HEK293 (cell line): Measurements from ENCODE around the gene KCNQ1.

ENCODE experiments used
- CTCF ChIA-PET: fragments of 350-600 bp; formaldehyde crosslinking; extraction: SDS; loops from one replicate; lab custom pipeline; 2021; ENCODE audit warnings: antibody characterized with exemption; lab: Yijun Ruan, JAX
- POLR2A ChIA-PET: fragments of 300-600 bp; formaldehyde crosslinking; extraction: SDS; loops from one replicate; lab custom pipeline; 2020; ENCODE audit warnings: antibody characterized with exemption, inconsistent platforms; lab: Yijun Ruan, JAX
- H3K27ac ChIP-seq: fragments of 200-500 bp; sonication (Bioruptor generic); 2 replicates; pipeline ENCODE4 v1.5.1; 2014; ENCODE audit warnings: low read depth, low read length, control low read depth, inconsistent platforms; ENCODE audit errors: extremely low read depth
- H3K36me3 ChIP-seq, 2 experiments: fragments of 200-500 bp in 1 of 2; sonication (Bioruptor generic) in 1 of 2; 1 replicate in 1 of 2; 2 replicates in 1 of 2; pipeline ENCODE4 v1.5.1; 2014 to 2017; ENCODE audit warnings: inconsistent platforms in 2 of 2, low read length in 2 of 2; ENCODE audit not compliant: control insufficient read depth in 2 of 2, insufficient read depth in 1 of 2
- H3K4me1 ChIP-seq: fragments of 200-500 bp; sonication (Bioruptor generic); 2 replicates; pipeline ENCODE4 v1.5.1; 2014; ENCODE audit warnings: mild to moderate bottlenecking, low read length, inconsistent platforms; ENCODE audit not compliant: control insufficient read depth, insufficient read depth
- H3K4me3 ChIP-seq: 2 replicates; pipeline ENCODE4 v1.5.1; 2011; ENCODE audit warnings: low read depth, mild to moderate bottlenecking, control low read depth, low read length, moderate library complexity
- H3K9me3 ChIP-seq: fragments of 200-500 bp; sonication (Bioruptor generic); 2 replicates; pipeline ENCODE4 v1.5.1; 2014; ENCODE audit warnings: low read depth, low read length, inconsistent platforms; ENCODE audit not compliant: control insufficient read depth, insufficient read depth
- MZF1 ChIP-seq: fragments of 450-650 bp; formaldehyde crosslinking; IDR thresholded peaks from 2 replicates; pipeline ENCODE4 v1.5.1; 2017; ENCODE audit warnings: missing biosample characterization, missing genetic modification characterization, borderline replicate concordance
- OSR2 ChIP-seq: fragments of 450-650 bp; formaldehyde crosslinking; IDR thresholded peaks from 2 replicates; pipeline ENCODE4 v1.5.1; 2016; ENCODE audit warnings: missing biosample characterization, missing genetic modification characterization
- OVOL3 ChIP-seq: fragments of 450-650 bp; formaldehyde crosslinking; IDR thresholded peaks from 2 replicates; pipeline ENCODE4 v1.5.1; 2016; ENCODE audit warnings: missing biosample characterization, missing genetic modification characterization
- SETDB1 ChIP-seq: IDR thresholded peaks from one replicate; pipeline ENCODE4 v1.6.1; 2017; ENCODE audit warnings: mild to moderate bottlenecking, low read length, moderate library complexity, mixed read lengths; ENCODE audit not compliant: insufficient read length
- TRIM28 ChIP-seq: IDR thresholded peaks from 2 replicates; pipeline ENCODE4 v1.6.1; 2011; ENCODE audit warnings: low read length, control low read depth, borderline replicate concordance
- ZEB2 ChIP-seq: fragments of 450-650 bp; formaldehyde crosslinking; IDR thresholded peaks from 2 replicates; pipeline ENCODE4 v1.5.1; 2016; ENCODE audit warnings: missing biosample characterization, missing genetic modification characterization
- ZNF132 ChIP-seq: fragments of 450-650 bp; formaldehyde crosslinking; IDR thresholded peaks from 2 replicates; pipeline ENCODE4 v1.5.1; 2017; ENCODE audit warnings: missing biosample characterization, missing genetic modification characterization, borderline replicate concordance
- ZNF140 ChIP-seq: fragments of 450-650 bp; formaldehyde crosslinking; IDR thresholded peaks from 2 replicates; pipeline ENCODE4 v1.5.1; 2016; ENCODE audit warnings: missing biosample characterization, missing genetic modification characterization
- ZNF169 ChIP-seq: fragments of 450-650 bp; formaldehyde crosslinking; IDR thresholded peaks from 2 replicates; pipeline ENCODE4 v1.5.1; 2016; ENCODE audit warnings: missing biosample characterization, missing genetic modification characterization
- ZNF426 ChIP-seq: fragments of 450-650 bp; formaldehyde crosslinking; IDR thresholded peaks from 2 replicates; pipeline ENCODE4 v1.5.1; 2017; ENCODE audit warnings: missing biosample characterization, missing genetic modification characterization, mild to moderate bottlenecking, inconsistent platforms, moderate library complexity
- ZNF449 ChIP-seq: fragments of 450-650 bp; formaldehyde crosslinking; IDR thresholded peaks from 2 replicates; pipeline ENCODE4 v1.5.1; 2017; ENCODE audit warnings: missing biosample characterization, mild to moderate bottlenecking, missing genetic modification characterization, moderate library complexity
- ZNF623 ChIP-seq: fragments of 450-650 bp; formaldehyde crosslinking; IDR thresholded peaks from 2 replicates; pipeline ENCODE4 v1.5.1; 2016; ENCODE audit warnings: missing biosample characterization, missing genetic modification characterization
- ZNF707 ChIP-seq: fragments of 450-650 bp; formaldehyde crosslinking; IDR thresholded peaks from 2 replicates; pipeline ENCODE4 v1.5.1; 2016; ENCODE audit warnings: missing biosample characterization, missing genetic modification characterization
- TF ChIP-seq, protein P1 (sequence below): fragments of 450-650 bp; formaldehyde crosslinking; IDR thresholded peaks from 2 replicates; pipeline ENCODE4 v1.5.1; 2016; ENCODE audit warnings: missing biosample characterization, missing genetic modification characterization
- TF ChIP-seq, protein P2 (sequence below): fragments of 450-650 bp; formaldehyde crosslinking; IDR thresholded peaks from 2 replicates; pipeline ENCODE4 v1.5.1; 2016; ENCODE audit warnings: missing biosample characterization, missing genetic modification characterization

The KCNQ1 gene

DNA sequence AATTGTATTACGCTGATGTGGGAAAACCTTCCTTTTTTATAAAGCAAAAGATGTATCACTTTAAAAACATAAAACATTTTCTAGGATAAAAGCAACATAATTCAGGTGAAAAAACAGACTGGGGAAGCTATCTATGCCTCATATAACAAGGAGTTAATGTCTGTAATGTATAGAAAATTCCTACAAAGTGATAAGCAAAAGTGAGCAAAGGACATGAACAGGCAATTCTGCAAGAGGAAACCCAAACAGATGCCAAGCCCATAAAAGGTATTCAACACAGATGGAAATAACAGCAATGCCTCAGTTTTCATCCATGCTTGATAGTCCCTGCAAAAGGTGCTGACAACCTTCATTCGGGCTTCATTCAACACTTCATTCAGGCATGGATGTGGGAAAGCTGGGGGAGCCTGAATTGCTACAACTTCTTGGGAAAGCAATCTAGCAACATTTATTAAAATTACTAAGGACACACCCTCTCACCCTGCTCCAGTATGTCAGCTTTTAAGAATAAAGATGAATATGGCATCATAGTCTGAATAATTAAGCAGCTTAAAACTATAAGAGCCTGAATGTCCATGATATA lies 215.6 kb downstream of the KCNQ1 start:
- no peak overlapping the region for H3K4me3 ChIP-seq
- CTCF ChIA-PET: no interaction called here
- TF ChIP-seq SETDB1: peak; percentile 97
- peak; percentile 24; the same call in 1 of the 2 replicates for TF ChIP-seq TRIM28
- no peak for TF ChIP-seq ZNF449
- peak; percentile 77 for TF ChIP-seq ZNF140 (tag by site-specific recombination)
- TF ChIP-seq, all 188 proteins: peak for 3
- no peaks in the 10 kb centered on the region for H3K4me1 ChIP-seq
- H3K27ac ChIP-seq: no peak overlapping the region
- H3K9me3 ChIP-seq: no peaks in the 10 kb centered on the region
- POLR2A ChIA-PET: no interaction called here
- H3K36me3 ChIP-seq: peaks cover 0 to 30% of the 10 kb centered on the region in 2 experiments; a peak in 1 of 3 replicates

DNA sequence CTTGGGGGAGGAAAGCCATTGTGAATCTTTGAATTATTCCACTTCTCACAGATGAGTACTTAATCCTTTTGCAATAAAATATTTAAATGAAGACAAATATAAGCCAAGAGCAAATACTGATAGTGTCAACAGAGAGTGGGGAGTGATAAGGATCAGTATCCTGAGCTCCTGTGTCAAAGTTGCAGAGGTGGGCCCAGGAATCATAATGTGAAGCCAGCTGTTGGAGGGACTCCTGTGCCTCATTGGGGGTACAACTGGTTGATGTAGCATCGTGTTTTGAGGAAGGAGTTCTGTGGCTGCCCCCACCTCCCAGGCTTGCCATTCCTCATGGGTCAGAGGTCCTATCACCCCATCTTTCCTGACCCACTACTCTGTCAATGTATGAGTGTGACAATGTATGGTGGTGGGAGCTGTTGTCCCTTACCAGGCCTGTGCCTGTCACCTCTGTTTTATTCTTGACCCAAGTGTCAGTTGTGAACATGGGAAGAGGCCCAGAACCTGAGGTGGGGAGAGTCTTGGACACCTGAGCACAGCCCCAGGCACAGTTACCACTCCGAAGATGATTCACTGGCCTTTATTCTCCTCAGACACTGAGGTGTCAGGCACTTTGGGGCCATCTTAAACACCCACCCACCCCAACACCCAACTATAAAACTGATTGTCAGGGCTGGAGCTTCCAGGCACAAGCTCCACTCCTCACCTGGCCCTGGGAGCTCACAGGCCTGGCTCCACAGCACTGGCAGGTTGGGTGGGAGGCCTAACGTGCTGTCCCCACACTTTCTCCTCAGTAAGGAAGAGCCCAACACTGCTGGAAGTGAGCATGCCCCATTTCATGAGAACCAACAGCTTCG lies 216.6 kb downstream of the KCNQ1 start:
- no peaks in the 10 kb centered on the region for H3K9me3 ChIP-seq
- ChIA-PET POLR2A (no interaction called here), CTCF (no interaction called here)
- H3K36me3 ChIP-seq: peaks cover 0 to 34% of the 10 kb centered on the region in 2 experiments; a peak in 1 of 3 replicates
- no peaks in the 10 kb centered on the region for H3K4me1 ChIP-seq
- no peak overlapping the region for H3K27ac ChIP-seq
- TF ChIP-seq OVOL3 (tag by site-specific recombination) (no peak), ZNF132 (tag by site-specific recombination) (no peak), ZNF707 (tag by site-specific recombination) (no peak)
- TF ChIP-seq, all 188 proteins: peak for 0
- H3K4me3 ChIP-seq: no peak overlapping the region

- peaks cover 0 to 36% of the 10 kb centered on the region in 2 experiments; a peak in 1 of 3 replicates for H3K36me3 ChIP-seq
- H3K27ac ChIP-seq: no peak overlapping the region
- POLR2A ChIA-PET: no interaction called here
- no peaks in the 10 kb centered on the region for H3K4me1 ChIP-seq
- CTCF ChIA-PET: no interaction called here
- H3K9me3 ChIP-seq: no peaks in the 10 kb centered on the region
- TF ChIP-seq ZNF169 (tag by site-specific recombination) (no peak), ZNF623 (tag by site-specific recombination) (no peak), MZF1 (tag by site-specific recombination) (no peak), ZNF426 (tag by site-specific recombination) (no peak), ZEB2 (tag by site-specific recombination) (no peak), OSR2 (tag by site-specific recombination) (no peak), ZNF132 (tag by site-specific recombination) (no peak)
- TF ChIP-seq, protein P1, sequence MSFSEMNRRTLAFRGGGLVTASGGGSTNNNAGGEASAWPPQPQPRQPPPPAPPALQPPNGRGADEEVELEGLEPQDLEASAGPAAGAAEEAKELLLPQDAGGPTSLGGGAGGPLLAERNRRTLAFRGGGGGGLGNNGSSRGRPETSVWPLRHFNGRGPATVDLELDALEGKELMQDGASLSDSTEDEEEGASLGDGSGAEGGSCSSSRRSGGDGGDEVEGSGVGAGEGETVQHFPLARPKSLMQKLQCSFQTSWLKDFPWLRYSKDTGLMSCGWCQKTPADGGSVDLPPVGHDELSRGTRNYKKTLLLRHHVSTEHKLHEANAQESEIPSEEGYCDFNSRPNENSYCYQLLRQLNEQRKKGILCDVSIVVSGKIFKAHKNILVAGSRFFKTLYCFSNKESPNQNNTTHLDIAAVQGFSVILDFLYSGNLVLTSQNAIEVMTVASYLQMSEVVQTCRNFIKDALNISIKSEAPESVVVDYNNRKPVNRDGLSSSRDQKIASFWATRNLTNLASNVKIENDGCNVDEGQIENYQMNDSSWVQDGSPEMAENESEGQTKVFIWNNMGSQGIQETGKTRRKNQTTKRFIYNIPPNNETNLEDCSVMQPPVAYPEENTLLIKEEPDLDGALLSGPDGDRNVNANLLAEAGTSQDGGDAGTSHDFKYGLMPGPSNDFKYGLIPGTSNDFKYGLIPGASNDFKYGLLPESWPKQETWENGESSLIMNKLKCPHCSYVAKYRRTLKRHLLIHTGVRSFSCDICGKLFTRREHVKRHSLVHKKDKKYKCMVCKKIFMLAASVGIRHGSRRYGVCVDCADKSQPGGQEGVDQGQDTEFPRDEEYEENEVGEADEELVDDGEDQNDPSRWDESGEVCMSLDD (tag by site-specific recombination): no peak
- TF ChIP-seq, protein P2, sequence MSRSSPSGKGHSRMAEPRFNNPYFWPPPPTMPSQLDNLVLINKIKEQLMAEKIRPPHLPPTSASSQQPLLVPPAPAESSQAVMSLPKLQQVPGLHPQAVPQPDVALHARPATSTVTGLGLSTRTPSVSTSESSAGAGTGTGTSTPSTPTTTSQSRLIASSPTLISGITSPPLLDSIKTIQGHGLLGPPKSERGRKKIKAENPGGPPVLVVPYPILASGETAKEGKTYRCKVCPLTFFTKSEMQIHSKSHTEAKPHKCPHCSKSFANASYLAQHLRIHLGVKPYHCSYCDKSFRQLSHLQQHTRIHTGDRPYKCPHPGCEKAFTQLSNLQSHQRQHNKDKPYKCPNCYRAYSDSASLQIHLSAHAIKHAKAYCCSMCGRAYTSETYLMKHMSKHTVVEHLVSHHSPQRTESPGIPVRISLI (tag by site-specific recombination): no peak
- H3K4me3 ChIP-seq: no peak overlapping the region
Measured at GRCh38 chr11:2662024-2662312, 217.2 kb downstream of the KCNQ1 start.
